Type B pancreatic cell (in vitro differentiated cells): ENCODE results near the gene EPAS1. TPM values are rescaled to one million over a fixed set of nuclear protein-coding genes. Genes with fewer than 3 reads are reported as not detected.

Experiments used
- DNase-seq: peaks from one replicate; pipeline ENCODE4 v3.0.0; 2021; ENCODE audit warnings: mixed read lengths; ENCODE audit not compliant: unreplicated experiment; ENCODE audit errors: extremely low spot score
- H3K27ac Mint-ChIP-seq: 2 replicates; pipeline ENCODE4 v1.8.0; 2021; ENCODE audit warnings: mild to moderate bottlenecking, mixed read lengths
- H3K27me3 Mint-ChIP-seq: 2 replicates; pipeline ENCODE4 v1.8.0; 2021; ENCODE audit warnings: mixed read lengths
- H3K36me3 Mint-ChIP-seq: 2 replicates; pipeline ENCODE4 v1.8.0; 2021; ENCODE audit warnings: mixed read lengths
- H3K4me1 Mint-ChIP-seq: one replicate; pipeline ENCODE4 v1.8.0; 2021; ENCODE audit warnings: mixed read lengths; ENCODE audit not compliant: unreplicated experiment
- H3K4me3 Mint-ChIP-seq: 2 replicates; pipeline ENCODE4 v1.8.0; 2021; ENCODE audit warnings: mild to moderate bottlenecking, mixed read lengths
- H3K9me3 Mint-ChIP-seq: 2 replicates; pipeline ENCODE4 v1.8.0; 2021; ENCODE audit warnings: mixed read lengths
- CTCF ChIP-seq: fragments of 200-600 bp; sonication (generic); conservative IDR thresholded peaks from 2 replicates; pipeline ENCODE4 v1.5.0; 2021; ENCODE audit warnings: antibody characterized with exemption, mild to moderate bottlenecking
- total RNA-seq: library from RNA; stranded (reverse); gene quantifications from 2 replicates; pipeline ENCODE4 v1.2.1, GENCODE V29; 2021; ENCODE audit warnings: low replicate concordance

The EPAS1 gene
- total RNA-seq, 1 donor from 2014 or later = 59.8 TPM

DNA sequence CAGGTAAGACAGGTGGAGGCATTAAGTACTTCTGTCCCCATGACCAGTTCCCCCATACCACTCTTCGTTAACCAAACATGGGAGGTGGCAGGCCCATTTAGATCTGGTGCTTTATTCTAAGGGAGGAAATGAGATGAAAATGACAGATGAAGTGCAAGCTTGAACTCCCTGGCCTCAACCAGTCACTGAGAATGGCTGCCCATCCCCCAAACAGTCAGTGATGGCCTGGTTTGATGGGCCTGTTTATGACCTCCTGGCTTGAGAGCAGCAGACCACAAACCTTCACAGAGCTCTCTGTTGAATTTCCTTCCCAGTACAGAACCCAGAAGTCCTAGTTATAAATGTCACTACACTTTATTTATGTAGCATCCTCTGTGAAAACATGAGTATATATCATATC lies 31.1 kb downstream of the EPAS1 start:
- peaks cover 32% of the 10 kb centered on the region for H3K4me1 Mint-ChIP-seq
- no peak overlapping the region for H3K27ac Mint-ChIP-seq
- no peaks in the 10 kb centered on the region for H3K27me3 Mint-ChIP-seq
- H3K4me3 Mint-ChIP-seq = no peak overlapping the region
- TF ChIP-seq CTCF = no peak
- no peak for DNase-seq
- H3K36me3 Mint-ChIP-seq = no peaks in the 10 kb centered on the region
- H3K9me3 Mint-ChIP-seq = no peaks in the 10 kb centered on the region

DNA sequence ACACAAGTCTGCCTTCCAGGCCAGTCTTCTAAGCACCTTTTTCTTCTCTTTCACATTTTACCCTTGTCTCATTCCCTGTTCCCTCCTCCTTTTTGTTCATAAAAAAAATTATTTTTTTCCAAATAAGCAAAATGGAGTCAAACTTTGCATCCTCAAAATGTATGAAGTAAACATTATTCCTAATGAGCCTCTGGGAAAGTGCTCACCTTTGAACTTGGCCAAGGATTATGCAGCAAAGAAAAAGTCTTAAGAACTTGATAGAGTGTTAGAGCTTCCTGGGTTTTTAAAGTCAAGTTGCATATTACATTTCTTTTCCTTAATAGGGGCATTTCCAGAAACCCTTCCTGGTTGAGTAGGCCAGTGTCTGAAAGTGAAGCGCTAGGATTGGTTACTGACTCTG lies 31.6 kb downstream of the EPAS1 start:
- Mint-ChIP-seq H3K9me3 (no peaks in the 10 kb centered on the region), H3K4me3 (no peak overlapping the region), H3K27ac (no peak overlapping the region), H3K27me3 (no peaks in the 10 kb centered on the region), H3K4me1 (peaks cover 36% of the 10 kb centered on the region), H3K36me3 (no peaks in the 10 kb centered on the region)
- no peak for DNase-seq
- no peak for TF ChIP-seq CTCF

- Mint-ChIP-seq H3K27ac (no peak overlapping the region), H3K4me3 (no peak overlapping the region)
- no peak for DNase-seq
Measured at GRCh38 chr2:46329340-46329739, 32.1 kb downstream of the EPAS1 start.

DNA sequence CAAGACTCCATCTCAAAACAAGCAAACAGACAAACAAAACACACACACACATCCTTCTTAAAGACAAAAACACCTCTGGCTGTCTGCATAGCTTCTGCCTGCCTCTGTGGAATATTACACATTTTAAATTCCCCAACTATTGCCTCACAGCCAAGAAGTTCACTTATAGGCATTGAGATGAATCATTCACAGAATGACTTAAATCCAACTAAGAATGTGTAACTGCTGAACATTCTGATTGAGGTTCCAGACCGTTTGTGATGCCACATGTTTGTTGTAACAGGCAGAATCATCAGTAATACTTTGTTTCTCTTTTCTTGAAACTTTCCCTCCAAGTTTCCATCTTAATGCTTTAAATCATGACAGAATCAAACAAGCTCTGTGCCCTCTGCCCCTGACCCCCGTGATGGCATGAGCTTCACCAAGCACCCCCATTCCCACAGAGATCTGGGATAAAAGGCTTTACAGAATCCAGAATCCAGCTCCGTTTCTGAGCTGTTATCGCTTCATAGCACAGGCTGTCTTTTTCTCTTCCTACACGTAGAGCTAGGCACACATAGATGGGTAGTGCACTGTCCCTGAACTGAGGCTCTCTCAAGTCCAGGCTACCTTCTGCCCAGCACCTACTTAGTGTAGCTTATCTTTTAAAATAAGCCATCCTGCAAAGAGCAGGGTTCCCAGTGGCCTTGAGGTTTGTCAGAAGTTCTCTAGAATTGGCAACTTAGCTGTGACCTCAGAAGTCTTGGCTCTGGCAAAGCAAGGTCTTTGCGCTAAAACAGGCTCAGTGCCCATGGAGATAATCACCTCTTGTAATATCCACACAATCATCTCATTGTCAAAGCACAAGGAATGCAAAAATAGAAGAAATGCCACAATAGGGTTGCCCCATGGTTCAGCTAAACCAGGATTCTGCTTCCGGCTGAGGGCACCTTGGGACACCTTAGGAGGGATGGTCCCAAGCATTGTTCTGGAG lies 32.9 kb downstream of the EPAS1 start:
- no peaks in the 10 kb centered on the region for H3K9me3 Mint-ChIP-seq
- H3K4me1 Mint-ChIP-seq = peaks cover 48% of the 10 kb centered on the region
- TF ChIP-seq CTCF = no peak
- no peaks in the 10 kb centered on the region for H3K27me3 Mint-ChIP-seq
- no peak for DNase-seq
- H3K36me3 Mint-ChIP-seq = no peaks in the 10 kb centered on the region
- H3K4me3 Mint-ChIP-seq = peak overlapping the region; percentile 43
- peak overlapping the region; percentile 15 for H3K27ac Mint-ChIP-seq

More at GRCh38 chr2:46329340-46329739, 32.1 kb downstream of the EPAS1 start:
- Mint-ChIP-seq H3K9me3 (no peaks in the 10 kb centered on the region), H3K27me3 (no peaks in the 10 kb centered on the region), H3K4me1 (peaks cover 40% of the 10 kb centered on the region), H3K36me3 (no peaks in the 10 kb centered on the region)
- no peak for TF ChIP-seq CTCF

DNA sequence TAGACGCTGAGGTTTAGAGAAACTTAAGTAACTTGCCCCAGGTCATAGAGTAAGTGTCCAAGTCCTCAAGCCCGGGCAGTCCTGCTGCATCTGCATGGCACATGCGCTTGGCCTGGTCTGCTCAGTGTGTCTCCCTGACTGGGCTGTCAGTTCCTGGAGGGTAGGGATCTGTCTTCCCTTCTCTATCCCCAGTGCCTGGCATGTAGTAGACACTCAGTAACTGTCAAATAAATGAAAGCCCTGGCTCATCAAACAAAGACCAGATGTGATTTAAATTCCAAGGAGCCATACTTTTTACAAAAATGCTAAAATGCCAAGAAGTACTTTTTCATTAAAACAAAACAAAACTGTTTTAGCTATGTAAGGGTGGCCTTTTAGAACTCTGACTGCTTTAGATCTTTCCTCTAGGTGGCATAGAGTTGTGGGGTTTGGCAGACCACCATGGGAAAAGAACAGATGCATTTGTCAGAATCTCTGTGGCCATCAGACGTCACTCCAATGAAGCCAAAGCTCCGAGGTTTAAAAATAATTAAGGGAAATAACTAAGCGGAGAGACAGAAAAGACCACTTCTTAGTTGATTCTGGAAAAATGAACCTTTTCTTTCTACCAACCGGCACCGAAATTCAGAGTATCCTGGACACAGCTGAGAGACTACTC lies 34.0 kb downstream of the EPAS1 start:
- Mint-ChIP-seq H3K27me3 (no peaks in the 10 kb centered on the region), H3K27ac (peak overlapping the region; percentile 85), H3K4me3 (no peak overlapping the region), H3K9me3 (no peaks in the 10 kb centered on the region), H3K4me1 (peaks cover 59% of the 10 kb centered on the region), H3K36me3 (no peaks in the 10 kb centered on the region)
- TF ChIP-seq CTCF = no peak
- no peak for DNase-seq
